Cardiac ventricle fibroblast (primary cell): Measurements from ENCODE around the gene PROKR1. TPM values are rescaled to one million over a fixed set of nuclear protein-coding genes. Genes with fewer than 3 reads are reported as not detected.

ENCODE experiments used
- total RNA-seq: library from RNA; depleted of rRNA; stranded (reverse); fragments of >200 nt; gene quantifications from 2 replicates; pipeline ENCODE4 v1.2.3, GENCODE V29; 2015

PROKR1 gene
- total RNA-seq, result not detected in 2 replicates

DNA sequence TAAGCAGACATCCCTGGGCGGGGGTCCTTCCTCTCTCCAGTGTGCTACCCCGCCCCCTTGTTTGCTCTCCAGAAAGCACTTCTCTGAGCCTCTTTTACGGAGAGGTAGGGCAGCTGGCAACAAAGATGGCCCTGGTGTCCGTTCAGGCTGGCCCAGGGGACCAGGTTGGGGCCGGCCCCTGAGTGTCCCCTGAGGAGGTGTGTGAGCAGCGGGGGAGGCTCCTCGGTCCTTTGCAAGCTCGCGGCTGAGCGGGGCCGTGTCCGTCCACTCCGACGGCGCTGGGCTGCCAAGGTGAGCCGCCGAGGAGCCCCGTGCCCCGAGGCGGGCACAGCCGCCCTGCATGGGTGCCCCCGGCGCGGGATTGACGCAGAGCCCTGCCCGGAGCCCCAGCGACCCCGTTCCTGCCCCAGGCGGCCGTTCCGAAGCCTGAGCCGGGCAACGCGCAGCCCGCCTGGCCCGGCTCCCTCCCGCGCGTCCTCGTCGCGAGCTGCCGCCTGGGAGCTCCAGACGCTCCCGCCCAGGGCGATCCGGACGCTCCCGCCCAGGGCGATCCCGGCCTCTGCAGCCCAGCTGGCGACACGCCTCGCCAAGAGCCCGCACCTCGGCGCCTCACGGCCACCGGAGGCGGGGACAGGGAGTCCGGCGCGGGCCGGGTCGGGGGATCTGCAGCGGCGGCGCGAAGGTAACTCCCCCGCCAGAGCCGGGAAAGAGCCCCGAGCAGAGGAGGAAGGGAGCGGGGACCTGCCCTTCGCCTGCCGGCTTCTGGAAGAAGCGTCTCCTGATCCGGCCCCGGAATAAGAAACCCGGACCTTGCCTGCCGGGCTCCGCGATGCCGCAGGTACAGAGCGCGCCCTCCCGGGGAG lies at the start of gene PROKR1:
TSS of gene PROKR1 (plus strand) at position 569 of the 863 bp plus-strand sequence. CDS start 2,243 bp downstream, outside the sequence.

Other genes starting within 250 kb of the PROKR1 start
- 0.31 and 0.78 TPM in 2 replicates for gene FBXO48, start 176.3 kb upstream of the PROKR1 start, total RNA-seq
- gene APLF, start 176.0 kb upstream of the PROKR1 start, total RNA-seq, result 3.0 and 4.6 TPM in 2 replicates
- gene ARHGAP25, start 91.2 kb downstream of the PROKR1 start, total RNA-seq, result 2.5 and 3.2 TPM in 2 replicates
- gene BMP10, start 227.8 kb downstream of the PROKR1 start, total RNA-seq, result not detected in 2 replicates